Measurements from ENCODE around the gene DNAH7.
"Not testable (repeated sequence)": the region's sequence is repeated elsewhere in the genome, so short reads cannot be mapped to it uniquely, and the experiment has no call there.

The DNAH7 gene

DNA sequence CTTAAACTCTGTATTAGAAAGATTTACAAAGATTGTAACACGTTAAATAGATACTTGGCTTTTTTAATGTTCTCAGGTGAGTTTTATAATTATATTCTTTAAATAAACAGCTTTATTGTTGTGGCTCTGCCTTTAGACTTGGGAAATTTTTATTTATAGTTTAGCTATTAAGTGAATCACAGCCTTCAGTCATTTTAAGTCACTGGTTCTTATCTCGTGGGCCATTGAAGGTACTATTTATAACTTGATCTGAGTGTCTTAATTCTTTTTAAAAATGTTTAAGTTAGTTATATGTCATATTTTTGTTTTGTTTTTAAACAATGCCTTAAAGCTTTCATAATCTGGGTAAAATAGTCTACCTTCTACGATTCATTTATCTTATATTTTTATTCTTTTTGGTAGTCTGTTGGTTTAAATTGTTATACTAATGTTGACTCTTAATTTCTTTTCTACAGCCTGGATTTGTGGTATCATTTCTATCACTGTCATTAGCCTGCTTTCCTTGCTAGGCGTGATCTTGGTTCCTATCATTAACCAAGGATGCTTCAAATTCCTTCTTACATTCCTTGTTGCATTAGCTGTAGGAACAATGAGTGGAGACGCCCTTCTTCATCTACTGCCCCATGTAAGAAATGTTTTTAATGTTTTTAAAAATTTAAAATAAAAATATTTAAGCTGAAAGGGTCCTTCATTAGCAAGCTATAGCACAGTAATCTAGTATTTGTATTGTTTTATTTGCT, 362.3 kb downstream of the DNAH7 start:
- DNase-seq: no peak

DNA sequence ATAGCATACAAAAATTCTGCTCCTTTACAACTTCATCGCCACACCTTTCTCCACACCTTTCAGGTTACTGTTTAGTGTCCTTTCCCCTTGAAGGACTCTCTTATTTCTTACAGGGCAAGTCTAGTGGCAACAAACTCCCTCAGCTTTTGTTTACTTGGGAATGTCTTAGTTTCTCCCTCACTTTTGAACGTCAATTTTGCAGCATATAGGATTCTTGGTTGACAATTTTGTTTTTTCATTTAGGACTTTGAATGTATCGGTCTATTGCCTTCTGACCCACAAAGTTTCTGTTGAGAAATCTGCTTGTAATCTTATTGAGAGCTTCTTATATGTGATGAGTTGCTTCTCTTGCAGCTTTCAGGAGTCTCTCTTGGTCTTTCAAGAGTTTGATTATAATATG, 368.2 kb downstream of the DNAH7 start:
- no peak for DNase-seq

DNA sequence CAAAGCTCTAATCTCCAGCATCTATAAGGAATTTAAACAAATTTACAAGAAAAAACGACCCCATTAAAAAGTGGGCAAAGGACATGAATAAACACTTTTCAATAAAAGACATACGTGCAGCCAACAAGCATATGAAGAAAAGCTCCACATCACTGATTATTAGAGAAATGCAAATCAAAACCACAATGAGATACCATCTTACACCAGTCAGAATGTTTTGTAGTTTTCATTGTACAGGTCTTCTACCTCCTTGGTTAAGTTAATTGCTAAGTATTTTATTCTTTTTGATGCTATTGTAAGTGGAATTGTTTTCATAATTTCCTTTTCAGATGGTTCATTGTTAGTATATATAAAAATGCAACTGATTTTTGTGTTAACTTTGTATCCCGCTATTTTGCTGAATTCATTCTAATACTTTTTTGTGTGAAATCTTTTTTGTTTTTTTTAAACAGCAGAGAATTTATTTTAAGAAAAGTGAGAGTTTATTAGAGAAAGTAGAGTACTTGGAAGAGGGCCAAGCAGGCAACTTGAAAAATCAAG, 370.9 kb downstream of the DNAH7 start:
- DNase-seq: no peak

DNA sequence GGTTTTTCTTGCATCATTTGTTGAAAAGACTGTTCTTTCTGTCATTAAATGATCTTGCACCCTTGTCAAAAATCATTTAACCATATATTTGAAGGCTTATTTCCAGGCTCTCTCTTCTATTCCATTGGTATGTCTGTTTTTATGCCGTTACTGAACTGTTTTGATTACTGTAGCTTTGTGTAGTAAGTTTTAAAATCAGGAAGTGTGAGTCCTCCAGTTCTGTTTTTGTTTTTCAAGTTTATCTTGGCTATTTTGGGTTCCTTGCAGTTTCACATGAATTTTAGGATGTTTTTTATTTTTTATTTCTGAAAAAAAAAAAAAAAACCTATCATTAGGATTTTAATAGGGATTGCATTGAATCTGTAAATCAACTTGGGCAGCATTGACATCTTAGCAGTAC, 372.6 kb downstream of the DNAH7 start:
- DNase-seq: no peak

DNA sequence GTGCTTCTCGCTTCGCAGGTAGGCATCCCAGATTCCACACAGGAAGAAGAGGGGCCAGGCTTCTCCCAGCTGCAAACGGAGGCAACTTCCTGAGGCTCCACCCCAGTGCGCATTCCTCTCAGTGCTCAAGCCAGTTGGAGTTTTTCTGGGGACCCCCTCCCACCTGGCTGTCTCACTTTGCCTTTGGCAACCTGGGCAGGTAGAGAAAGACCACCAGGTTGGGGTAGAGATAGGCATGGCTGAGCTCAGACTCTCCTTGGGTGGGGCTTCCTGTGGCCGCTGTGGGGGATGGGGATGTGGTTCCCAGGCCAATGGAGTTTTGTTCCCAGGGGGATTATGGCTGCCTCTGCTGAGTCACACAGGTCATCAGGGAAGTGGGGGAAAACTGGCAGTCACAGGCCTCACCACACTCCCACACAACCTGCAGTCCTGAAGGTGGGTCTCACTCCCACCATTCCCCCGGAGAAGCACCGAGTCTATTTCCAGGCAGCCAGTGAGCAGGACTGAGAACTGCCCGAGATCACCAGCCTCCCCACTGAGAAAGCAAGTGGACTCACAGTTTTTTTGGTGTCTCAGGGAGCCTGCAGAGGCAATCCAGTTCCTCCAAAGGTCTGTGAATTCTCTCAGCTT, 373.5 kb downstream of the DNAH7 start:
- DNase-seq: no peak

DNA sequence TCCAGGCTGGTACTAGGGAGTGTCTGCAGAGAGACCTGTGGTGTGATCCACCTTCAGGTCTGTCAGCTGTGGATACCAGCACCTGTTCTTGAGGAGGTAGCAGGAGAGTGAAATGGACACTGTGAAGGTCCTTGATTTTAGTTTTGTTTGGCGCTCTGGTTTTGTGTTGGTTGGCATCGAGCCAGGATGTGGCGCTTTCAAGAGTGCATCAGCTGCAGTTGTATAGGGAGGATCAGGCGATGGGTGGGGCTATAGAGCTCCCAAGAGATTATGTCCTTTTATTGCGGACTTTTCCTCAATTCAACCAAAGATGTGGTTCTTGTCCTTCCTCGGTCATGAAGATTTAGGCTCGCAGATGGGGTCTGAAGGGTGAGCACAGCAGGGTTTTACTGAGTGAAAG, 374.1 kb downstream of the DNAH7 start:
- peak; percentile 53 for DNase-seq

DNA sequence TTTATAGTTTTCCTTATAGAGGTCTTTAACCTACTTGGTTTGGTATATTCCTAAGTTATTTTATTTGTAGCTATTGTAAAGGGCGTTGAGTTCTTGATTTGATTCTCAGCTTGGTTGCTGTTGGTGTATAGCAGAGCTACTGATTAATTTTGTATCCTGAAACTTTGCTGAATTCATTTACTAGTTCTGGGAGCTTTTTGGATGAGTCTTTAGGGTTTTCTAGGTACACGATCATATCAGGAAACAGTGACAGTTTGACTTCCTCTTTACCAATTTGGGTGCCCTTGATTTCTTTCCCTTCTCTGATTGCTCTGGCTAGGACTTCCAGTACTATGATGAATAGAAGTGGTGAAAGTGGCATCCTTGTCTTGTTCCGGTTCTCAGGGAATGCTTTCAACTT, 376.1 kb downstream of the DNAH7 start:
- DNase-seq: not testable (repeated sequence)

Data from NCI-H510A treated with DMSO at 0.1 percent for 48 hours (cell line).